ENCODE data around the gene CCDC83. TPM values are rescaled to one million over a fixed set of nuclear protein-coding genes. Genes with fewer than 3 reads are reported as not detected.

The CCDC83 gene
- total and polyA plus RNA-seq, 2 donors (not counting 3 experiments of a cell fraction or from before 2014, with no cell fraction given): not detected

GRCh38 chr11:85935751-85936150 lies 80.6 kb downstream of the CCDC83 start:
- H3K27ac ChIP-seq (ENCODE audit: insufficient read depth, low read depth, low read length): no peak overlapping the region
- no peak overlapping the region for H2AFZ ChIP-seq (ENCODE audit: low read depth, low read length)
- no peaks in the 10 kb centered on the region for H4K20me1 ChIP-seq (replicated peaks; ENCODE audit: control insufficient read depth, extremely low read depth, insufficient read depth, low read length)
- no peak overlapping the region for H3K4me2 ChIP-seq (ENCODE audit: insufficient read depth, low read length)
- intact Hi-C loops (cut with micrococcal nuclease) (no loop called here), dilution Hi-C loops (cut with MboI; ENCODE audit: extremely low pct_ligation_motif_present, low sequenced_read_pairs) (no loop called here)
- ChIA-PET CTCF (no interaction called here), POLR2A (no interaction called here)
- H3K9me1 ChIP-seq (replicated peaks; ENCODE audit: control insufficient read depth, extremely low read depth, insufficient read depth, low read length): no peaks in the 10 kb centered on the region
- H3K36me3 ChIP-seq (ENCODE audit: control insufficient read depth in 2 of 2, extremely low read depth in 1 of 2, insufficient read depth in 2 of 2, low read length in 2 of 2): no peaks in the 10 kb centered on the region
- no peak for TF ChIP-seq CTCF (IDR thresholded peaks at IDR 0.05; ENCODE audit: extremely low read depth in 1 of 2, insufficient read depth in 1 of 2, low read depth in 1 of 2, low read length in 2 of 2)
- no peak for TF ChIP-seq POLR2A (IDR thresholded peaks at IDR 0.05; ENCODE audit: low read depth, low read length)
- TF ChIP-seq FOS (IDR thresholded peaks at IDR 0.05; ENCODE audit: borderline replicate concordance, insufficient read depth, low read length): no peak
- TF ChIP-seq POLR2AphosphoS5 (IDR thresholded peaks at IDR 0.05; ENCODE audit: insufficient read depth, low read depth, low read length): no peak
- TF ChIP-seq MYC (IDR thresholded peaks at IDR 0.05; ENCODE audit: low read depth, low read length): no peak
- TF ChIP-seq EZH2 (IDR thresholded peaks at IDR 0.05; ENCODE audit: borderline replicate concordance, low read depth, low read length, severe bottlenecking): no peak
- no peak for TF ChIP-seq MAX (IDR thresholded peaks at IDR 0.05; ENCODE audit: insufficient read depth, insufficient read length)
- no peak for TF ChIP-seq GATA2 (IDR thresholded peaks at IDR 0.05; ENCODE audit: insufficient read depth, insufficient read length, low read depth, low read length)
- TF ChIP-seq JUN (IDR thresholded peaks at IDR 0.05; ENCODE audit: borderline replicate concordance, insufficient read depth, insufficient read length, low read depth): no peak
- H3K9ac ChIP-seq (replicated peaks; ENCODE audit: extremely low read depth, insufficient read depth, low read length): no peak overlapping the region
- no peaks in the 10 kb centered on the region for H3K9me3 ChIP-seq (replicated peaks; ENCODE audit: control insufficient read depth, insufficient read depth, low read length)
- H3K4me3 ChIP-seq (replicated peaks in 1 of 3; ENCODE audit: insufficient read depth in 1 of 3, low read depth in 1 of 3, low read length in 3 of 3): no peak overlapping the region
- FAIRE-seq: no peak
- DNase-seq (ENCODE audit: low read depth, low spot score): no peak
- no peaks in the 10 kb centered on the region for H3K27me3 ChIP-seq (ENCODE audit: control insufficient read depth in 2 of 2, insufficient read depth in 2 of 2, low read length in 2 of 2)
- H3K79me2 ChIP-seq (ENCODE audit: control insufficient read depth, insufficient read depth, low read length): no peaks in the 10 kb centered on the region
- H3K4me1 ChIP-seq (ENCODE audit: control insufficient read depth, extremely low read depth, insufficient read depth, low read length): no peaks in the 10 kb centered on the region
- BruUV-seq (replicated peaks): no TSS peak

Measured in endothelial cell of umbilical vein (primary cell).